ENCODE results near the gene PAIP1. TPM values are rescaled to one million over a fixed set of nuclear protein-coding genes. Genes with fewer than 3 reads are reported as not detected.
"Not testable (repeated sequence)": the region's sequence is repeated elsewhere in the genome, so short reads cannot be mapped to it uniquely, and the experiment has no call there.

Gene PAIP1
- total RNA-seq, 1 donor from 2014 or later, result 38.3 TPM

DNA sequence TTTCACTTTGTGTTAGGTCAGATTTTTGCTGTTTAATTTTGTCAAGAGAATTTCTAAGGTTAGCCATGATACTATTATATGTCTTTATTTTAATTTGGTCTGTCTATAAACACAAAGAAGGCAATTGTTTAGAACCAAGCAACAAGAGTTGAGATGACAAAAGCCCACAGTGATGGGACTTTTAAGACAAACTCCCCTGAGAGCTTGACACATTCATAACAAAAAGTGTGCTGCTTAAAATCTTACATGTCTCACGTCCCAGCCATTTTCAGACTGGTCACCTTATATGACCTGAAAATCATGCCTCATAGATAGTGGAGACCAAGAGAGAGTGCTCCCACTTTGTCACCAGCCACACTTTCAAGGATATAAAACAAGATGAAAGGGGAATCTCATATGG is 24.5 kb upstream of the PAIP1 start:
- intact Hi-C loops (cut with micrococcal nuclease), result no loop called here
- Mint-ChIP-seq H3K4me3 (no peak overlapping the region), H3K27me3 (no peaks in the 10 kb centered on the region), H3K9me3 (no peaks in the 10 kb centered on the region), H3K27ac (no peak overlapping the region), H3K4me1 (no peaks in the 10 kb centered on the region), H3K36me3 (ENCODE audit: low read depth) (peaks cover 13% of the 10 kb centered on the region)
- ChIA-PET CTCF (no interaction called here), POLR2A (no interaction called here)
- ATAC-seq (ENCODE audit: low read depth) (no peak), DNase-seq (no peak)
- no peak for TF ChIP-seq CTCF (IDR thresholded peaks at IDR 0.05)

GRCh38 chr5:43580402-43581210 is 23.7 kb upstream of the PAIP1 start:
- CTCF ChIA-PET; ATAC-seq (ENCODE audit: low read depth); POLR2A ChIA-PET; H3K9me3 Mint-ChIP-seq; H3K27ac Mint-ChIP-seq; DNase-seq; H3K4me3 Mint-ChIP-seq; H3K4me1 Mint-ChIP-seq; intact Hi-C loops (cut with micrococcal nuclease); H3K27me3 Mint-ChIP-seq: not testable (repeated sequence)
- peaks cover 16% of the 10 kb centered on the region for H3K36me3 Mint-ChIP-seq (ENCODE audit: low read depth)

GRCh38 chr5:43573058-43573457 is 16.2 kb upstream of the PAIP1 start:
- ATAC-seq (ENCODE audit: low read depth) (no peak), DNase-seq (no peak)
- no peak for TF ChIP-seq CTCF (IDR thresholded peaks at IDR 0.05)
- Mint-ChIP-seq H3K4me3 (no peak overlapping the region), H3K4me1 (no peaks in the 10 kb centered on the region), H3K27me3 (no peaks in the 10 kb centered on the region), H3K9me3 (no peaks in the 10 kb centered on the region), H3K27ac (no peak overlapping the region), H3K36me3 (ENCODE audit: low read depth) (peaks cover 20% of the 10 kb centered on the region)
- CTCF ChIA-PET, result no interaction called here
- POLR2A ChIA-PET, result no interaction called here
- intact Hi-C loops (cut with micrococcal nuclease), result no loop called here

GRCh38 chr5:43572357-43572756 is 15.5 kb upstream of the PAIP1 start:
- TF ChIP-seq CTCF (IDR thresholded peaks at IDR 0.05), result no peak
- intact Hi-C loops (cut with micrococcal nuclease), result no loop called here
- Mint-ChIP-seq H3K27ac (no peak overlapping the region), H3K9me3 (no peaks in the 10 kb centered on the region), H3K27me3 (no peaks in the 10 kb centered on the region), H3K4me1 (no peaks in the 10 kb centered on the region), H3K4me3 (no peak overlapping the region), H3K36me3 (ENCODE audit: low read depth) (peaks cover 20% of the 10 kb centered on the region)
- ChIA-PET CTCF (no interaction called here), POLR2A (no interaction called here)
- no peak for ATAC-seq (ENCODE audit: low read depth)
- no peak for DNase-seq

GRCh38 chr5:43571237-43571636 is 14.4 kb upstream of the PAIP1 start:
- ChIA-PET POLR2A (interaction anchor here (0.6 kb wide), 1 partner anchor 451 kb away, joined by 3 read pairs; no protein-coding TSS in a partner anchor), CTCF (no interaction called here)
- no peaks in the 10 kb centered on the region for H3K27me3 Mint-ChIP-seq
- H3K4me1 Mint-ChIP-seq, result no peaks in the 10 kb centered on the region
- H3K9me3 Mint-ChIP-seq, result no peaks in the 10 kb centered on the region
- DNase-seq, result no peak
- no peak for ATAC-seq (ENCODE audit: low read depth)
- TF ChIP-seq CTCF (IDR thresholded peaks at IDR 0.05), result no peak
- H3K36me3 Mint-ChIP-seq (ENCODE audit: low read depth), result peaks cover 15% of the 10 kb centered on the region
- H3K27ac Mint-ChIP-seq, result no peak overlapping the region
- H3K4me3 Mint-ChIP-seq, result no peak overlapping the region
- intact Hi-C loops (cut with micrococcal nuclease), result no loop called here

Measured in activated B cell treated with CpG ODN at 0.5 μM for 24 hours (primary cell).